ENCODE data around the gene TMEM236. TPM values are rescaled to one million over a fixed set of nuclear protein-coding genes. Genes with fewer than 3 reads are reported as not detected.

TMEM236 gene
- total RNA-seq, 1 experiment from 2014 or later: 0.07 TPM

- CTCF ChIA-PET: no interaction called here
- Histone ChIP-seq H4K20me1 (ENCODE audit: insufficient read depth) (no peaks in the 10 kb centered on the region), H3K36me3 (ENCODE audit: control insufficient read depth in 1 of 2, insufficient read depth in 2 of 2, low read length in 2 of 2) (no peaks in the 10 kb centered on the region), H3K79me2 (ENCODE audit: insufficient read depth, low read length) (no peaks in the 10 kb centered on the region), H3K4me2 (ENCODE audit: low read length) (no peak overlapping the region), H3K4me1 (ENCODE audit: control insufficient read depth in 1 of 2, insufficient read depth in 2 of 2, low read length in 2 of 2) (peaks cover 0 to 10% of the 10 kb centered on the region in 2 experiments; a peak in 2 of 4 replicates), H3K9me2 (ENCODE audit: insufficient read depth) (no peaks in the 10 kb centered on the region), H2AFZ (ENCODE audit: low read depth, low read length, poor library complexity, severe bottlenecking) (no peak overlapping the region), H3K27ac (ENCODE audit: low read depth, low read length) (no peak overlapping the region), H3K9me3 (ENCODE audit: control insufficient read depth in 1 of 2, insufficient read depth in 1 of 2, low read depth in 1 of 2, low read length in 2 of 2) (no peaks in the 10 kb centered on the region), H3K27me3 (ENCODE audit: insufficient read depth, low read length) (no peaks in the 10 kb centered on the region), H3K4me3 (replicated peaks in 1 of 2; ENCODE audit: low read depth in 1 of 2, low read length in 2 of 2) (no peak overlapping the region), H3K9ac (ENCODE audit: low read length) (no peak overlapping the region)
- RAD21 ChIA-PET (ENCODE audit: low non-redundant PET in 1 of 2, low total read pairs in 2 of 2, uncharacterized antibody in 2 of 2, unreplicated experiment in 2 of 2): no interaction called here
- TF ChIP-seq EGR1 (IDR thresholded peaks at IDR 0.05; ENCODE audit: low read depth) (no peak), ZBTB33 (IDR thresholded peaks at IDR 0.05; ENCODE audit: extremely low read depth, insufficient replicate concordance, low read length) (no peak), EZH2 (IDR thresholded peaks at IDR 0.05) (no peak), REST (IDR thresholded peaks at IDR 0.05; ENCODE audit: low read depth) (no peak), ATF3 (IDR thresholded peaks at IDR 0.05) (no peak), EZH2phosphoT487 (IDR thresholded peaks at IDR 0.05; ENCODE audit: borderline replicate concordance) (no peak), SRF (IDR thresholded peaks at IDR 0.05; ENCODE audit: low read depth) (no peak), CBX3 (IDR thresholded peaks at IDR 0.05; ENCODE audit: low read depth) (no peak), ZFX (IDR thresholded peaks at IDR 0.05) (no peak), POLR2AphosphoS5 (IDR thresholded peaks at IDR 0.05; ENCODE audit: low read depth, low read length) (no peak), ELF1 (IDR thresholded peaks at IDR 0.05; ENCODE audit: borderline replicate concordance, low read depth) (no peak), FOSL1 (IDR thresholded peaks at IDR 0.05; ENCODE audit: low read depth) (no peak), CEBPB (IDR thresholded peaks at IDR 0.05; ENCODE audit: low read depth) (no peak), RAD21 (IDR thresholded peaks at IDR 0.05; ENCODE audit: low read depth) (no peak), POLR2A (IDR thresholded peaks at IDR 0.05; ENCODE audit: borderline replicate concordance, extremely low read depth, insufficient read depth, insufficient read length) (no peak), YY1 (IDR thresholded peaks at IDR 0.05; ENCODE audit: extremely low read depth, insufficient replicate concordance, low read depth, low read length) (no peak)
- no peak for DNase-seq (ENCODE audit: low read depth, low spot score)
- intact Hi-C loops (cut with micrococcal nuclease): loop anchor here (5.0 to 10.0 kb wide), 2 partner anchors 477 to 896 kb away; no protein-coding TSS in a partner anchor
- BruUV-seq (replicated peaks): no TSS peak
- POLR2A ChIA-PET: no interaction called here
- ATAC-seq: no peak
These were observed 11.3 kb upstream of the TMEM236 start for GRCh38 chr10:17740668-17741067.

Measured in HCT116 (cell line).